HCT116 (cell line): ENCODE measurements around the gene NUDT13. TPM values are rescaled to one million over a fixed set of nuclear protein-coding genes. Genes with fewer than 3 reads are reported as not detected.
A peak's percentile ranks its signal among the peaks of the same experiment; 100 is the strongest.

Experiments
- ATAC-seq: fragments of 200-7000 bp; cut with Tn5 transposase; 2 replicates; pipeline ENCODE4 v1.9.1; 2020; ENCODE audit warnings: mild to moderate bottlenecking, moderate library complexity
- Bru-seq: library from RNA; stranded (reverse); fragments of 400-500 nt; gene quantifications from one replicate; lab custom pipeline; 2021; lab: Mats Ljungman, UMichigan
- BruChase-seq, 2 experiments: library from RNA; stranded (reverse); fragments of 400-500 nt; gene quantifications; one replicate each; lab custom pipeline; 2021; lab: Mats Ljungman, UMichigan
- BruUV-seq: library from RNA; stranded (reverse); fragments of 400-500 nt; replicated peaks from 2 replicates; lab custom pipeline; 2021; lab: Mats Ljungman, UMichigan
- CTCF ChIA-PET: fragments of 300-600 bp; sonication (Branson Sonifier 250); formaldehyde crosslinking; loops from one replicate; lab custom pipeline; 2021; ENCODE audit warnings: antibody characterized with exemption; lab: Charles Lee
- POLR2A ChIA-PET: fragments of 300-600, 350-600 bp; sonication (Branson Sonifier 250); formaldehyde crosslinking; loops from one replicate; lab custom pipeline; 2021; ENCODE audit warnings: antibody characterized with exemption; lab: Charles Lee
- RAD21 ChIA-PET, 2 experiments: fragments of 300-600 bp; sonication (Branson Sonifier 250); formaldehyde crosslinking; loops; one replicate each; lab custom pipeline; 2023; ENCODE audit warnings: low total read pairs in 2 of 2; ENCODE audit not compliant: uncharacterized antibody in 2 of 2, unreplicated experiment in 2 of 2, low non-redundant PET in 1 of 2; lab: Charles Lee
- DNase-seq: peaks from one replicate; pipeline ENCODE4 v3.0.0-alpha.2; 2010; ENCODE audit warnings: low read depth, low spot score
- H2AFZ ChIP-seq: fragments of 200-600 bp; shearing (Covaris generic), sonication (generic); 2 replicates; pipeline ENCODE4 v1.6.1; 2017; ENCODE audit warnings: low read depth, mixed run types, mixed read lengths, antibody characterized with exemption, low read length; ENCODE audit not compliant: poor library complexity, severe bottlenecking
- H3K27ac ChIP-seq: 2 replicates; pipeline ENCODE4 v1.5.1; 2012; ENCODE audit warnings: low read depth, low read length
- H3K27me3 ChIP-seq: fragments of 200-600 bp; sonication (generic); 2 replicates; pipeline ENCODE4 v1.6.1; 2016; ENCODE audit warnings: mixed run types, low read length, mixed read lengths; ENCODE audit not compliant: insufficient read depth
- H3K36me3 ChIP-seq, 2 experiments: fragments of 200-500 bp in 1 of 2; fragments of 200-600 bp in 1 of 2; sonication (Bioruptor generic) in 1 of 2; sonication (generic) in 1 of 2; 2 replicates each; pipeline versions ENCODE4 v1.5.1 to v1.6.1; 2014 to 2016; ENCODE audit warnings: low read length in 2 of 2, inconsistent platforms in 1 of 2, mixed read lengths in 1 of 2, mixed run types in 1 of 2; ENCODE audit not compliant: insufficient read depth in 2 of 2, control insufficient read depth in 1 of 2
- H3K4me1 ChIP-seq, 2 experiments: fragments of 200-600 bp in 1 of 2; sonication (generic) in 1 of 2; 2 replicates each; pipeline versions ENCODE4 v1.5.1 to v1.6.1; 2012 to 2017; ENCODE audit warnings: low read length in 2 of 2, inconsistent platforms in 1 of 2, mild to moderate bottlenecking in 1 of 2, mixed read lengths in 1 of 2, mixed run types in 1 of 2, moderate library complexity in 1 of 2; ENCODE audit not compliant: insufficient read depth in 2 of 2, control insufficient read depth in 1 of 2
- H3K4me2 ChIP-seq: fragments of 200-600 bp; sonication (generic); 2 replicates; pipeline ENCODE4 v1.6.1; 2017; ENCODE audit warnings: mixed run types, low read length, mixed read lengths
- H3K4me3 ChIP-seq, 2 experiments: fragments of 200-600 bp in 1 of 2; sonication (generic) in 1 of 2; replicated peaks in 1 of 2; 2 replicates each; pipeline ENCODE4 v1.5.1; 2011 to 2016; ENCODE audit warnings: low read length in 2 of 2, control low read depth in 1 of 2, low read depth in 1 of 2, mild to moderate bottlenecking in 1 of 2, mixed read lengths in 1 of 2, mixed run types in 1 of 2
- H3K79me2 ChIP-seq: fragments of 200-600 bp; sonication (generic); 2 replicates; pipeline ENCODE4 v1.6.1; 2017; ENCODE audit warnings: mild to moderate bottlenecking, mixed run types, low read length, moderate library complexity, mixed read lengths; ENCODE audit not compliant: insufficient read depth
- H3K9ac ChIP-seq: fragments of 200-600 bp; sonication (generic); 2 replicates; pipeline ENCODE4 v1.6.1; 2016; ENCODE audit warnings: low read length, mixed read lengths
- H3K9me2 ChIP-seq: fragments of 200-600 bp; sonication (generic), shearing (Covaris generic); 2 replicates; pipeline ENCODE4 v1.6.1; 2017; ENCODE audit warnings: mixed run types, mild to moderate bottlenecking, moderate library complexity; ENCODE audit not compliant: insufficient read depth
- H3K9me3 ChIP-seq, 2 experiments: fragments of 200-500 bp in 1 of 2; fragments of 200-600 bp in 1 of 2; sonication (Bioruptor generic) in 1 of 2; sonication (generic) in 1 of 2; 2 replicates each; pipeline ENCODE4 v1.6.1; 2014 to 2017; ENCODE audit warnings: low read length in 2 of 2, mixed read lengths in 2 of 2, inconsistent platforms in 1 of 2, low read depth in 1 of 2, mild to moderate bottlenecking in 1 of 2, mixed run types in 1 of 2, moderate library complexity in 1 of 2; ENCODE audit not compliant: control insufficient read depth in 1 of 2, insufficient read depth in 1 of 2
- H4K20me1 ChIP-seq: fragments of 200-600 bp; sonication (generic), shearing (Covaris generic); 2 replicates; pipeline ENCODE4 v1.6.1; 2017; ENCODE audit warnings: mixed run types, mild to moderate bottlenecking, moderate library complexity; ENCODE audit not compliant: insufficient read depth
- ATF3 ChIP-seq: IDR thresholded peaks from 2 replicates; pipeline ENCODE4 v1.6.1; 2012
- CBX3 ChIP-seq: IDR thresholded peaks from 2 replicates; pipeline ENCODE4 v1.6.1; 2012; ENCODE audit warnings: low read depth
- CTCF ChIP-seq, 3 experiments: fragments of 200-600 bp in 1 of 3; sonication (generic) in 1 of 3; IDR thresholded peaks in 2 of 3; conservative IDR thresholded peaks in 1 of 3; 2 replicates each; pipeline ENCODE4 v1.5.1; 2012 to 2017; ENCODE audit warnings: low read depth in 2 of 3, low read length in 2 of 3, antibody characterized with exemption in 1 of 3, borderline replicate concordance in 1 of 3, control low read depth in 1 of 3, mild to moderate bottlenecking in 1 of 3, mixed read lengths in 1 of 3, mixed run types in 1 of 3, moderate library complexity in 1 of 3; ENCODE audit not compliant: insufficient read depth in 1 of 3
- EGR1 ChIP-seq: IDR thresholded peaks from 2 replicates; pipeline ENCODE4 v1.6.1; 2012; ENCODE audit warnings: low read depth
- ELF1 ChIP-seq: IDR thresholded peaks from 2 replicates; pipeline ENCODE4 v1.6.1; 2012; ENCODE audit warnings: low read depth, borderline replicate concordance
- EZH2phosphoT487 ChIP-seq: fragments of 200-600 bp; IDR thresholded peaks from 2 replicates; pipeline ENCODE4 v1.6.1; 2018; ENCODE audit warnings: antibody characterized with exemption, borderline replicate concordance
- MAX ChIP-seq: IDR thresholded peaks from 2 replicates; pipeline ENCODE4 v1.6.1; 2012
- POLR2A ChIP-seq: IDR thresholded peaks from 2 replicates; pipeline ENCODE4 v1.7.0; 2011; ENCODE audit warnings: borderline replicate concordance; ENCODE audit not compliant: insufficient read depth, insufficient read length; ENCODE audit errors: extremely low read depth
- POLR2AphosphoS5 ChIP-seq: IDR thresholded peaks from 2 replicates; pipeline ENCODE4 v1.6.1; 2011; ENCODE audit warnings: mild to moderate bottlenecking, low read depth, low read length, moderate library complexity
- RAD21 ChIP-seq: IDR thresholded peaks from 2 replicates; pipeline ENCODE4 v1.6.1; 2012; ENCODE audit warnings: low read depth, mild to moderate bottlenecking
- SIN3A ChIP-seq: IDR thresholded peaks from 2 replicates; pipeline ENCODE4 v1.6.1; 2012; ENCODE audit warnings: low read depth
- SP1 ChIP-seq: IDR thresholded peaks from 2 replicates; pipeline ENCODE4 v1.6.1; 2012; ENCODE audit warnings: low read depth
- YY1 ChIP-seq: IDR thresholded peaks from 2 replicates; pipeline ENCODE4 v1.6.1; 2011; ENCODE audit warnings: low read length, low read depth, moderate library complexity, mild to moderate bottlenecking; ENCODE audit not compliant: insufficient replicate concordance; ENCODE audit errors: extremely low read depth
- ZFX ChIP-seq: fragments of 450-650 bp; IDR thresholded peaks from 2 replicates; pipeline ENCODE4 v1.6.1; 2017
- intact Hi-C: fragments of 100-400 bp; cut with micrococcal nuclease; formaldehyde crosslinking; loops from 2 replicates; pipeline ENCODE4 v1.10.0; 2022
- long read RNA-seq: library from polyadenylated mRNA; unstranded; transcript quantifications from one replicate; pipeline ENCODE4 v2.0.0, GENCODE V29; 2021; ENCODE audit not compliant: unreplicated experiment
- polyA plus RNA-seq: library from polyadenylated mRNA; unstranded; fragments of >200 nt; gene quantifications from 2 replicates; pipeline ENCODE4 v1.2.1, GENCODE V29; 2012; ENCODE audit warnings: missing spikeins
- total RNA-seq: library from RNA; stranded (reverse); gene quantifications from one replicate; pipeline ENCODE4 v1.2.1, GENCODE V29; 2021; ENCODE audit not compliant: unreplicated experiment
- TF ChIP-seq, protein P1 (sequence below): IDR thresholded peaks from 2 replicates; pipeline ENCODE4 v1.6.1; 2012; ENCODE audit warnings: low read depth

NUDT13 gene
- total RNA-seq = 1.2 TPM
- 0.45 and 1.5 TPM in 2 replicates for polyA plus RNA-seq
- Bru-seq, nascent RNA = percentile 41 among the genes with signal in this experiment
- percentile 22 among the genes with signal in this experiment for BruChase-seq, experiment 1, labeled RNA remaining after a 6-hour chase
- percentile 39 among the genes with signal in this experiment for BruChase-seq, experiment 2, labeled RNA remaining after a 2-hour chase
- long read RNA-seq, partial matches to known transcripts = 0 of 1 reads
- long read RNA-seq, other reads (novel, unspliced or antisense) = 1 of 1 reads

- Histone ChIP-seq H3K9ac (peak within 1 kb of the TSS; percentile 71), H3K27me3 (no peaks in the 10 kb centered on the region), H3K4me1 (peaks cover 7 to 18% of the 10 kb centered on the region in 2 experiments), H3K4me2 (peak within 1 kb of the TSS; percentile 66), H4K20me1 (no peaks in the 10 kb centered on the region), H3K4me3 (peak within 1 kb of the TSS; percentile 53 to 57), H3K27ac (peak within 1 kb of the TSS; percentile 62), H3K9me2 (no peaks in the 10 kb centered on the region), H2AFZ (no peak within 1 kb of the TSS), H3K79me2 (no peaks in the 10 kb centered on the region), H3K36me3 (peaks cover 0 to 3% of the 10 kb centered on the region in 2 experiments; a peak in 1 of 4 replicates), H3K9me3 (peaks cover 0 to 4% of the 10 kb centered on the region in 2 experiments; a peak in 1 of 4 replicates)
- peak; percentile 80 for ATAC-seq
- ChIA-PET CTCF (interaction anchor here (1.5 kb wide), 1 partner anchor 14 kb away, joined by 4 read pairs; the partner anchor contains the start of gene P4HA1), RAD21 (no interaction called here), POLR2A (interaction anchor here (1.6 to 2.8 kb wide), 2 partner anchors 14 to 790 kb away, joined by 4 to 27 read pairs; partner anchors contain the start of gene P4HA1)
- intact Hi-C loops = no loop called here
- peak; percentile 42 for DNase-seq
- TSS peak; percentile 88 for BruUV-seq
- TF ChIP-seq SP1 (peak; percentile 29; the same call in 1 of the 2 replicates), MAX (peak; percentile 17; the same call in 1 of the 2 replicates), EZH2phosphoT487 (no peak), EGR1 (no peak), SIN3A (no peak), RAD21 (no peak), ZFX (no peak), POLR2AphosphoS5 (peak; percentile 42; the same call in 1 of the 2 replicates), ATF3 (no peak), CBX3 (peak; percentile 35; the same call in 1 of the 2 replicates), POLR2A (peak; percentile 25), YY1 (peak; percentile 87), CTCF (IDR thresholded peaks at IDR 0.05 in 2 of 3, conservative IDR thresholded peaks at IDR 0.05 in 1 of 3; ENCODE audit: borderline replicate concordance in 1 of 3, insufficient read depth in 1 of 3, low read depth in 2 of 3, low read length in 2 of 3) (no peak), ELF1 (peak; percentile 95)
- TF ChIP-seq, protein P1, sequence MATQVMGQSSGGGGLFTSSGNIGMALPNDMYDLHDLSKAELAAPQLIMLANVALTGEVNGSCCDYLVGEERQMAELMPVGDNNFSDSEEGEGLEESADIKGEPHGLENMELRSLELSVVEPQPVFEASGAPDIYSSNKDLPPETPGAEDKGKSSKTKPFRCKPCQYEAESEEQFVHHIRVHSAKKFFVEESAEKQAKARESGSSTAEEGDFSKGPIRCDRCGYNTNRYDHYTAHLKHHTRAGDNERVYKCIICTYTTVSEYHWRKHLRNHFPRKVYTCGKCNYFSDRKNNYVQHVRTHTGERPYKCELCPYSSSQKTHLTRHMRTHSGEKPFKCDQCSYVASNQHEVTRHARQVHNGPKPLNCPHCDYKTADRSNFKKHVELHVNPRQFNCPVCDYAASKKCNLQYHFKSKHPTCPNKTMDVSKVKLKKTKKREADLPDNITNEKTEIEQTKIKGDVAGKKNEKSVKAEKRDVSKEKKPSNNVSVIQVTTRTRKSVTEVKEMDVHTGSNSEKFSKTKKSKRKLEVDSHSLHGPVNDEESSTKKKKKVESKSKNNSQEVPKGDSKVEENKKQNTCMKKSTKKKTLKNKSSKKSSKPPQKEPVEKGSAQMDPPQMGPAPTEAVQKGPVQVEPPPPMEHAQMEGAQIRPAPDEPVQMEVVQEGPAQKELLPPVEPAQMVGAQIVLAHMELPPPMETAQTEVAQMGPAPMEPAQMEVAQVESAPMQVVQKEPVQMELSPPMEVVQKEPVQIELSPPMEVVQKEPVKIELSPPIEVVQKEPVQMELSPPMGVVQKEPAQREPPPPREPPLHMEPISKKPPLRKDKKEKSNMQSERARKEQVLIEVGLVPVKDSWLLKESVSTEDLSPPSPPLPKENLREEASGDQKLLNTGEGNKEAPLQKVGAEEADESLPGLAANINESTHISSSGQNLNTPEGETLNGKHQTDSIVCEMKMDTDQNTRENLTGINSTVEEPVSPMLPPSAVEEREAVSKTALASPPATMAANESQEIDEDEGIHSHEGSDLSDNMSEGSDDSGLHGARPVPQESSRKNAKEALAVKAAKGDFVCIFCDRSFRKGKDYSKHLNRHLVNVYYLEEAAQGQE = no peak
Observed at GRCh38 chr10:73110345-73110849, at the start of gene NUDT13. NUDT13 (plus strand) TSS chr10:73110455; CDS start chr10:73114366, 3,911 bp downstream.
